Esophagus muscularis mucosa (tissue), 4 donors: ENCODE data around the gene C11orf21.

Experiments used
- EP300 ChIP-seq: sonication (generic); formaldehyde crosslinking; IDR thresholded peaks from one replicate; pipeline ENCODE4 v1.6.1; 2017; ENCODE audit warnings: antibody characterized with exemption
- POLR2A ChIP-seq: fragments of 450-650 bp; IDR thresholded peaks from one replicate; pipeline ENCODE4 v1.6.1; 2017; ENCODE audit warnings: antibody characterized with exemption, moderate library complexity, mild to moderate bottlenecking, low read depth
- POLR2AphosphoS5 ChIP-seq, 2 donors: sonication (generic); formaldehyde crosslinking; IDR thresholded peaks; one replicate each; pipeline ENCODE4 v1.6.1; 2017; ENCODE audit warnings: antibody characterized with exemption in 2 of 2
- TF ChIP-seq, protein P1 (sequence below), 3 experiments: fragments of 200-600 bp in 2 of 3; fragments of 450-650 bp in 1 of 3; sonication (generic) in 2 of 3; IDR thresholded peaks; one replicate each; pipeline ENCODE4 v1.5.1; 2017 to 2019; ENCODE audit warnings: antibody characterized with exemption in 3 of 3, mild to moderate bottlenecking in 2 of 3, moderate library complexity in 1 of 3

DNA sequence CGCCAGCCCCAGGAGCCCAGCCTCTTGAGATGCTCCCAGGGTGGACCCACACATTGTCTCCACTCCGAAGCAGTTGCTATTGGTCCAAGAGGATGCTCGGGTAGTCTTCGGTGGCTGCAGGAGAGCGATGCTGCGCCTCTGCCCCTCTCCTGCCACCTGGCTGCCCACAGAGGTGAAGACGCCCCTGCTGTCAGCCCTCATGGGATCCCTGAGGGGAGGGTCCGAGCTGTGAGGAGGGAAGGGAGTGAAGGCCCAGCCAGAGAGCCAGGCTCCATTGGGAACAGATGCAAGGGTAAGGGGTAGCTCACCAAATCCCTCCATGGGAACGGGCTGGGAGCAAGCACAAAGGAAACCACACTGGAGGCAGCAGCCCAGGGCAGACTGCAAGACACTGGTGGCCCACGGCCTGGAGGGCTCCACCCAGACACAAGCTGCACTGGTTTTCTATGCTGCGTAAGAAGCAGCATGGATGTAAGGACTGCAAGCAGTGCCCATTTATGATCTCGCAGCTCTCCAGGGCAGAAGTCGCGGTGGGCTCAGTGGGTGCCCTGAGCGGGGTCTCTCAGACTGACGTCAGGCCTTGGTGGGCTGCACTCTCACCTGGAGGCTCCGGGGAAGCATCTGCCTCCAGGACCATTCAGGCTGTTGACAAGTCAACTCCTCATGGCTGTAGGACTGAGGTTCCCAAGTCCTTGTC, 15.8 kb upstream of the C11orf21 start:
- TF ChIP-seq, protein P1, sequence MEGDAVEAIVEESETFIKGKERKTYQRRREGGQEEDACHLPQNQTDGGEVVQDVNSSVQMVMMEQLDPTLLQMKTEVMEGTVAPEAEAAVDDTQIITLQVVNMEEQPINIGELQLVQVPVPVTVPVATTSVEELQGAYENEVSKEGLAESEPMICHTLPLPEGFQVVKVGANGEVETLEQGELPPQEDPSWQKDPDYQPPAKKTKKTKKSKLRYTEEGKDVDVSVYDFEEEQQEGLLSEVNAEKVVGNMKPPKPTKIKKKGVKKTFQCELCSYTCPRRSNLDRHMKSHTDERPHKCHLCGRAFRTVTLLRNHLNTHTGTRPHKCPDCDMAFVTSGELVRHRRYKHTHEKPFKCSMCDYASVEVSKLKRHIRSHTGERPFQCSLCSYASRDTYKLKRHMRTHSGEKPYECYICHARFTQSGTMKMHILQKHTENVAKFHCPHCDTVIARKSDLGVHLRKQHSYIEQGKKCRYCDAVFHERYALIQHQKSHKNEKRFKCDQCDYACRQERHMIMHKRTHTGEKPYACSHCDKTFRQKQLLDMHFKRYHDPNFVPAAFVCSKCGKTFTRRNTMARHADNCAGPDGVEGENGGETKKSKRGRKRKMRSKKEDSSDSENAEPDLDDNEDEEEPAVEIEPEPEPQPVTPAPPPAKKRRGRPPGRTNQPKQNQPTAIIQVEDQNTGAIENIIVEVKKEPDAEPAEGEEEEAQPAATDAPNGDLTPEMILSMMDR (IDR thresholded peaks at IDR 0.05) = no peak
- TF ChIP-seq EP300 (no peak), POLR2AphosphoS5 (IDR thresholded peaks at IDR 0.05) (no peak), POLR2A (no peak)
